ENCODE measurements around the gene BRSK1.

BRSK1 gene

DNA sequence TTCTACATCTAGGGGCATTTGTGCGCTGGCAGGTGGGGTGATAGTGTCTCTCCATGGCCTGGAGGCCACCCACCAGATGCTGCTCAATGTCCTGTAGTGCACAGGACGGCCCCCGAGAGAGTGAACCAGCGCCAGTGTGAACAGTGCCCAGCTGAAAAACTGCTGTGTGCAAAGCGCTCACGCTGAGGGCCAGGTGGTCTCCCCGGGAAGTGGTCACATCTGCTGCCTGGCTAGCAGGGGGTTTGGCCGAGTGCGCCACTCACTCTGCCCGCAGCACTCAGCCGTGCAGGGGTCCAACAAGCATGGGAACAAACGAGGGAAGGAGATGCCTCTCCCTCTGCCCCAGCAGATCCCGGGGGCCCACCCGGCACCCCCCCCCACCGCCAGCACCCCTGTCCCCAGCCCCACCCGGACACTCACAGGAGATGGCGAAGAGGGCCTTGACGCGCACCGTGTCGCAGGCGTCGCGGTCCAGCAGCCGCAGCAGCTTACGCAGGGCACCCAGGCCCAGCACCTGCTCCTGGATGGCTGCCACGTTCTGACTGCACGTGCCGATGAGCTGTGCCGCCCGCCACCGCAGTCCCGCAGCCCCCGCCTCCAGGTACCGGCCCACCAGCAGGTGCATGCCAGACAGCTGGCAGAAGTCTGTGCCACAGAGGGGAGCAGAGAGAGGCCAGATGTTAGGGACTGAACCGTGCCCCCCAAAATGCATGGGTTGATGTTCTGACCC is 9.7 kb upstream of the BRSK1 start:
- no peak overlapping the region for H3K27ac ChIP-seq (ENCODE audit: insufficient read depth, low read depth, low read length, poor library complexity, severe bottlenecking)
- H3K4me3 ChIP-seq (ENCODE audit: insufficient read depth, low read depth, low read length): no peak overlapping the region
- H3K9me3 ChIP-seq (ENCODE audit: control insufficient read depth, low read length): no peaks in the 10 kb centered on the region
- peaks cover 9% of the 10 kb centered on the region for H3K36me3 ChIP-seq (ENCODE audit: control insufficient read depth, insufficient read depth, low read length)
- no peaks in the 10 kb centered on the region for H3K27me3 ChIP-seq (ENCODE audit: control insufficient read depth, insufficient read depth, low read length, poor library complexity, severe bottlenecking)
- peaks cover 11% of the 10 kb centered on the region for H3K4me1 ChIP-seq (ENCODE audit: control insufficient read depth, insufficient read depth, low read length)
- 95 to 96% methylated on average over 36 of the region's 36 CpGs for WGBS, 2 experiments

DNA sequence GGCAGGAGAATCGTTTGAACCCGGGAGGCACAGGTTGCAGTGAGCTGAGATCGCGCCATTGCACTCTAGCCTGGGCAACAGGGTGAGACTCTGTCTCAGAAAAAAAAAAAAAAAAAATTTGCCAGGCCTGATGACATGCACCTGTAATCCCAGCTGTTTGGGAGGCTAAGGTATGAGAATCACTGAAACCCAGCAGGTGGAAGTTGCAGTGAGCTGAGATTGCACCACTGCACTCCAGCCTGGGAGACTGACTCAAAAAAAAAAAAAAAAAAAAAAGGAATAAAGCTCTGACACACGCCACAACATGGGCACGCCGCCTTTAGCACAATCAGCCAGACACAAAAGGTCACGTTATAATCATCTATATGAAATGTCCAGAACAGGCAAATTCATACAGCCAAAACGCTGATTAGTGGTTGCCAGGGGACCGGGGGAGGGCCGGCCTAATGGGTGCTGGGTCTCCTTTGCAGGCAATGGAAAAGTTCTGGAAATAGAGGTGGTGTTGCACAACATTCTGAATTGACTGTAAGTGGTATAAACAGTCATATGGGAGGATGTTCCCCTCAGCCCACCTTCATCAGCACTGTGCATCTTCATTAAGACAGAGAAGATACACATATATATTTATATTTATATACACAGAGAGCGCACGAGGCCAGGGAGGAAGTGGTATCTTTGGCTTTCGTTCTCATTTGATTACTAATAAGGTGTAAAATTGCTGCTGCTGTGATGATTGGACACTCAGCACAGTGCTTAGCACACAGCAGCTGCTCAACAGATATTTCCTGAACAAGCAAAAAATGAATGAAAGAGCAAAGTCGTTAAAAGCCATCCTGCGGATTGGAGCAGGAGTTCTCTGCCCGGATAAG is 7.7 kb upstream of the BRSK1 start:
- WGBS, 2 experiments: 94 to 96% methylated on average over 17 of the region's 17 CpGs
- Histone ChIP-seq H3K27me3 (ENCODE audit: control insufficient read depth, insufficient read depth, low read length, poor library complexity, severe bottlenecking) (no peaks in the 10 kb centered on the region), H3K27ac (ENCODE audit: insufficient read depth, low read depth, low read length, poor library complexity, severe bottlenecking) (no peak overlapping the region)

DNA sequence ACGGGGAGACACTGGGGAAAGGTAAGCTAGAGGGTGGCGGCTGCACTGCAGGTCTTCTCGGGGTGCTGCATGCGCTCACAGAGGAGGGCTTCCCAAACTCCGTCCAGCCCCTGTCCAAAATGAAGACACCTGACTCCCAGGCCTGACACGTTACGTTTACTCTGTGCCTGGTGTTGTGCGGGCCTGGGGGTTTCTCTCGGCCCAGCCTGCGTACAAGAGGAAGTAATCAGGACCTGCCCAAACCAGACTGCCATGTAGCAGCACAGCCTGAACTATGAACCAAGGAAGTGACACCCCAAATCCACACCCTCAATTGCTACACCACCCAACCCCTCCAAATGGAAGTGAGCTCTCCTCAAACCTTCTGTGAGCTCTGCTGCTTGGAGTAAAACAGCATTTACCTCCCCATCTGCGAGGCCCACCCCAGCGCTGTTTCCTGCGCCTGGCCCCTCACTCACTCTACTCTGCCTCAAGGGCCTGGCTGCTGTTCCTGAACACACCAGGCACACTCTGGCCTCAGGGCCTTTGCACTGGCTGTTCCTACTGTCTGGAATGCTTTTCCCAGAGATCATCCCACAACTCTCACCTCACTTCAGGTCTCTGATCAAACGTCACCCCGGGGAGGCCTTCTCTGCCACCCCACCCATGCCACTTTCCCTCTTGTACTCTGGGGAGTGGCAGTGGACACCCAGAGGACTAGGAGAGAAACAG is 6.9 kb upstream of the BRSK1 start:
- Histone ChIP-seq H3K9me3 (ENCODE audit: control insufficient read depth, low read length) (no peaks in the 10 kb centered on the region), H3K4me1 (ENCODE audit: control insufficient read depth, insufficient read depth, low read length) (peaks cover 18% of the 10 kb centered on the region), H3K27ac (ENCODE audit: insufficient read depth, low read depth, low read length, poor library complexity, severe bottlenecking) (no peak overlapping the region), H3K27me3 (ENCODE audit: control insufficient read depth, insufficient read depth, low read length, poor library complexity, severe bottlenecking) (no peaks in the 10 kb centered on the region), H3K4me3 (ENCODE audit: insufficient read depth, low read depth, low read length) (no peak overlapping the region), H3K36me3 (ENCODE audit: control insufficient read depth, insufficient read depth, low read length) (peaks cover 9% of the 10 kb centered on the region)
- 96% methylated on average over 15 of the region's 15 CpGs for WGBS, 2 experiments

More for the DNA sequence above, 7.7 kb upstream of the BRSK1 start:
- Histone ChIP-seq H3K9me3 (ENCODE audit: control insufficient read depth, low read length) (no peaks in the 10 kb centered on the region), H3K4me1 (ENCODE audit: control insufficient read depth, insufficient read depth, low read length) (peaks cover 18% of the 10 kb centered on the region), H3K36me3 (ENCODE audit: control insufficient read depth, insufficient read depth, low read length) (peaks cover 9% of the 10 kb centered on the region), H3K4me3 (ENCODE audit: insufficient read depth, low read depth, low read length) (no peak overlapping the region)

DNA sequence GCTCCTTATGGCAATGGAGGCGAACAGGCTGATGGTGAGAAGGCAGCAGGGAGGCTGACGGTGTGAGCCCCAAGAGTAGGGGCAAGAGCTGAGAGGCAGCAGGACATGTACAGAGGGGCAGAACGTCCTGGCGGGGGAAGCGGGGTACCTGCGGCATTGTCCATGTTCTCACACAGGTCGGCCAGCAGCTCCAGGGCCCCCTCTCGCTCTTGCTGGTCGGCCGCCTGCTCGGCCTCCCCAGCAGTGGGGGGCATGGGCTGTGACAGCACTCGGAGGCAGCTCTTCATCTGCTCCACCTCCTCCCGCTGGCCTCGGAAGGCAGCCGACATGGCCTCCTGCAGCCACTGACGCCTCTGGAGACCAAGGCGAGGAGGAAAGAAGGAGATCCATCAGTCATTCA is 6.3 kb upstream of the BRSK1 start:
- peaks cover 18% of the 10 kb centered on the region for H3K4me1 ChIP-seq (ENCODE audit: control insufficient read depth, insufficient read depth, low read length)
- H3K27me3 ChIP-seq (ENCODE audit: control insufficient read depth, insufficient read depth, low read length, poor library complexity, severe bottlenecking): no peaks in the 10 kb centered on the region
- peaks cover 9% of the 10 kb centered on the region for H3K36me3 ChIP-seq (ENCODE audit: control insufficient read depth, insufficient read depth, low read length)
- no peak overlapping the region for H3K27ac ChIP-seq (ENCODE audit: insufficient read depth, low read depth, low read length, poor library complexity, severe bottlenecking)
- WGBS, 2 experiments: 87 to 88% methylated on average over 17 of the region's 17 CpGs
- H3K9me3 ChIP-seq (ENCODE audit: control insufficient read depth, low read length): no peaks in the 10 kb centered on the region
- no peak overlapping the region for H3K4me3 ChIP-seq (ENCODE audit: insufficient read depth, low read depth, low read length)

DNA sequence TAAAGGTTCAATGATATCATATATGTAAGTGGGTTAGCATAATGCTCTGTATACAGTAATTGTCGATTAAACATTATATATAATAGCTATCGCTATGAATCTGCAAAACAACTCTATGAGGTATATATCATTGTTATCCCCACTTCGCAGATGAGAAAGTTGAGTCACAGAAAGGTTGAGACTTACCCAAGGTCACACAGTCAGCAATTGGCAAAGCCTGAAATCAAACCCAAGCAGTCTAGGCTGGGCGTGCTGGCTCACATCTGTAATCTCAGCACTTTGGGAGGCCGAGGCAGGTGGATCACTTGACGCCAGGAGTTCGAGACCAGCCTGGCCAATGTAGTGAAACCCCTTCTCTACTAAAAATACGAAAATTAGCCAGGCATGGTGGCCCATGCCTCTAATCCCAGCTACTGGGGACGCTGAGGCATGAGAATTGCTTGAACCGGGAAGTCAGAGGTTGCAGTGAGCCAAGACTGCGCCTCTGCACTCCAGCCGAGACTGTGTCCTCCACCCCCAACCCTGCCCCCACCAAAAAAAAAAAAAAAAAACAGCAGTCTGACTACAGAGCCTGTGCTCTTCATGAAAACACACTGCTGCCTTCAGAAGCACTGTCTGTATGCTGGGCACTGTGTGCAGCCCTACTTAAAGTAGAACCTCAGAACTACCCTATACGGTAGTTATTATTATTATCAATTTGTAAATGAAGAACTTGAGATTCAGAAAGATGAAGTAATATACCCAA is 5.2 kb upstream of the BRSK1 start:
- peak overlapping the region; percentile 71 for H3K4me3 ChIP-seq (ENCODE audit: insufficient read depth, low read depth, low read length)
- H3K9me3 ChIP-seq (ENCODE audit: control insufficient read depth, low read length): no peaks in the 10 kb centered on the region
- H3K27me3 ChIP-seq (ENCODE audit: control insufficient read depth, insufficient read depth, low read length, poor library complexity, severe bottlenecking): no peaks in the 10 kb centered on the region
- no peak overlapping the region for H3K27ac ChIP-seq (ENCODE audit: insufficient read depth, low read depth, low read length, poor library complexity, severe bottlenecking)
- H3K36me3 ChIP-seq (ENCODE audit: control insufficient read depth, insufficient read depth, low read length): peaks cover 8% of the 10 kb centered on the region
- 92 to 95% methylated on average over 11 to 13 of the region's 13 CpGs for WGBS, 2 experiments
- H3K4me1 ChIP-seq (ENCODE audit: control insufficient read depth, insufficient read depth, low read length): peaks cover 20% of the 10 kb centered on the region

DNA sequence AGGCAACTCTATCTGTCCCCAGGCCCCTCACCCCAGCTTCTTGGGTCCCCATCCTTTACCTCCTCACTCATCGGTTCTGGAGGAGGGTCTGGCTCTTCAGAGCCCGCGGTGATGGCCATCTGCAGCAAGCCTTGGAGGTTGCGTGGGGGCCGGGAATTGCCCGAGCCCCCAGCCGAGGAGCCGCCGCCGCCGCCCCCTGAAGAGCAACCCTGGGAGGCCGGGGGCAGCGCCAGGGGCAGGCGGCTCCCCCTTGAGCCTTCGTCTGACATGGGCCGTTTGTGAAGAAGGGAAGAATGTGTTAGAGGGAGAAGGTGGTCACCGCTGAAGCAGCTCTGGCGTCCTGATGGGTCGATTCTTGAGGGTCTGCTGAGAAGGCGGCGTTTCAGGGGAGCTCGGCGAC is 4.5 kb upstream of the BRSK1 start:
- Histone ChIP-seq H3K4me3 (ENCODE audit: insufficient read depth, low read depth, low read length) (peak overlapping the region; percentile 71), H3K27me3 (ENCODE audit: control insufficient read depth, insufficient read depth, low read length, poor library complexity, severe bottlenecking) (no peaks in the 10 kb centered on the region), H3K4me1 (ENCODE audit: control insufficient read depth, insufficient read depth, low read length) (peaks cover 21% of the 10 kb centered on the region), H3K36me3 (ENCODE audit: control insufficient read depth, insufficient read depth, low read length) (peaks cover 3% of the 10 kb centered on the region), H3K9me3 (ENCODE audit: control insufficient read depth, low read length) (no peaks in the 10 kb centered on the region), H3K27ac (ENCODE audit: insufficient read depth, low read depth, low read length, poor library complexity, severe bottlenecking) (peak overlapping the region; percentile 94)
- WGBS, 2 experiments: 2% methylated on average over 23 of the region's 23 CpGs

DNA sequence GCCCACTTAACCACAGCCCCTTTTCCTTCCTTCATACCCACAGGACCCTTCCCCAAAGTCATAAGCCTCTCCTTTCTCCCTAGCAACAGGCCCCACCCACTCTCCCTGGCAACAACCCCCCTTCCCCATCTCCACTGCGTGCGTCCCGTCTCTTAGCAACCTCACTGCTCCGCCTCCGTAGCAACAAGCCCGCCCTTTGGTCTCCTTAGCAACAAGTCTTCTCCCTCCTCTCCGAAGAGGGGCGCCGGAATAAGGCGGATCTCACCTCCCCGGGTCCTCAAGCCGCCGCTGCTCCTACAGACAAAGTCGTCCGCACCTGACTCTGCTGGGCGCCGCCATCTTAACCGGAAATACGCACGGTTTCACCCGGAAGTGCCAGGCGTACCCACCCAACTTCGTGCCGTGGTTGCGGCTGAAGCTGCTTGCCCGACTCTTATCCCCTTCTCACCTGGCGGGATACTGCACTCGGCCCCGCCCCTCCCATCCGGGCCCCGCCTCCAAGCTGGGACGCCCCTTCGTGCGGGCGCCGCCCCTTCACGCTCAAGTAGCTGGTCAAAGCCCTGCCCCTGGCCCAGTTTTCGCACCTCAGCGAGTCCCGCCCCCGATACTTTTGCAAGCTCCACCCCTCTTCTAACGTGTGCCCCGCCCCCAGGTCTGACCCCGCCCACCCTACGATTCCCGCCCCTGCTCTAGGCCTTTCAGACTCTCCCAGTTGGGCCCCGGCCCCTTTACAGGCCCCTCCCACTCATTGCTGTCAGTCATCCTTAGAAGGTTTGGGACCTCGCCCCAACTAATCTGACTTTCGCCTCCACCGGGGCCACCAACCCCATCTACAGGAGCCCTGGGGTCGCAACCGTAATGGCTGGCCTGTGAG is 3.8 kb upstream of the BRSK1 start, which contains the start of gene HSPBP1:
HSPBP1 (minus strand) TSS at position 341 of the 874 bp plus-strand sequence. CDS start 502 bp downstream, outside the sequence.
- H3K9me3 ChIP-seq (ENCODE audit: control insufficient read depth, low read length): no peaks in the 10 kb centered on the region
- 2% methylated on average over 51 to 52 of the region's 52 CpGs for WGBS, 2 experiments
- H3K27ac ChIP-seq (ENCODE audit: insufficient read depth, low read depth, low read length, poor library complexity, severe bottlenecking): peak within 1 kb of the TSS; percentile 94
- no peaks in the 10 kb centered on the region for H3K27me3 ChIP-seq (ENCODE audit: control insufficient read depth, insufficient read depth, low read length, poor library complexity, severe bottlenecking)
- H3K4me1 ChIP-seq (ENCODE audit: control insufficient read depth, insufficient read depth, low read length): peaks cover 24% of the 10 kb centered on the region
- peak within 1 kb of the TSS; percentile 71 for H3K4me3 ChIP-seq (ENCODE audit: insufficient read depth, low read depth, low read length)
- peaks cover 3% of the 10 kb centered on the region for H3K36me3 ChIP-seq (ENCODE audit: control insufficient read depth, insufficient read depth, low read length)

DNA sequence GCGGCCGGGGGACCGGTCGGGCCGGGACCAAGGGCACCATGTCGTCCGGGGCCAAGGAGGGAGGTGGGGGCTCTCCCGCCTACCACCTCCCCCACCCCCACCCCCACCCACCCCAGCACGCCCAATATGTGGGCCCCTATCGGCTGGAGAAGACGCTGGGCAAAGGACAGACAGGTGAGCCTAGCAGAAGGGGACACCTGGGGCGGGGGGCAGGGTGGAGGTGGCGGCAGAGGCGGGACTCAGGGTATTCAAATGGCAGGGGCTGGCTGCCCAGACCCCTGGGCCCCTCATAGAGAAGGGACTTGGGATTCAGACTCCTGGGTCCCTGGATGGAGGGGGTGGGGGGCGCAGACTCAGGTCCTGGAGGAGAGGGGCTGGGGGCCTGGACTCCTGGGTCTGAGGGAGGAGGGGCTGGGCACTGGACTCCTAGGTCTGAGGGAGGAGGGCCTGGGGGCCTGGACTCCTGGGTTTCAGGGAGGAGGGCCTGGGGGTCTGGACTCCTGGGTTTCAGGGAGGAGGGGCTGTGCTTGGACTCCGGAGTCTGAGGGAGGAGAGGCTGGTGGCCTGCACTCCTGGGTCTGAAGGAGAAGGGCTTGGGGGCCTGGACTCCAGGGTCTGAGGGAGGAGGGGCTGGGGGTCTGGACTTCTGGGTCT is 735 bp downstream of the BRSK1 start:
- Histone ChIP-seq H3K9me3 (ENCODE audit: control insufficient read depth, low read length) (no peaks in the 10 kb centered on the region), H3K4me3 (ENCODE audit: insufficient read depth, low read depth, low read length) (peak overlapping the region; percentile 64), H3K4me1 (ENCODE audit: control insufficient read depth, insufficient read depth, low read length) (peaks cover 16% of the 10 kb centered on the region), H3K27ac (ENCODE audit: insufficient read depth, low read depth, low read length, poor library complexity, severe bottlenecking) (peak overlapping the region; percentile 63), H3K36me3 (ENCODE audit: control insufficient read depth, insufficient read depth, low read length) (peaks cover 7% of the 10 kb centered on the region), H3K27me3 (ENCODE audit: control insufficient read depth, insufficient read depth, low read length, poor library complexity, severe bottlenecking) (no peaks in the 10 kb centered on the region)
- 5 to 12% methylated on average over 9 to 15 of the region's 16 CpGs for WGBS, 2 experiments

Data from ectodermal cell (in vitro differentiated cells).